RCC 7860 (cell line): ENCODE results near the gene GNAI3.

Source experiments
- DNase-seq: peaks from one replicate; pipeline ENCODE4 v3.0.0-alpha.2; 2015; ENCODE audit warnings: low spot score
- FAIRE-seq: peaks from 2 replicates; lab custom pipeline; 2012; peaks lifted over from hg19 to GRCh38; lab: Jason Lieb, UNC

Gene GNAI3

GRCh38 chr1:109543283-109543987 lies 5.0 kb upstream of the GNAI3 start:
- no peak for DNase-seq
- FAIRE-seq, result no peak

GRCh38 chr1:109543988-109544735 lies 4.3 kb upstream of the GNAI3 start:
- DNase-seq (no peak), FAIRE-seq (no peak)

- FAIRE-seq, result peak; percentile 87
- peak; percentile 78 for DNase-seq
Observed at GRCh38 chr1:109546311-109547109, 1.9 kb upstream of the GNAI3 start.

- DNase-seq (no peak), FAIRE-seq (no peak)
Observed at GRCh38 chr1:109547463-109548320, 723 bp upstream of the GNAI3 start.

GRCh38 chr1:109556563-109556962 lies 8.1 kb downstream of the GNAI3 start:
- DNase-seq, result no peak
- no peak for FAIRE-seq

- FAIRE-seq, result no peak
Observed at GRCh38 chr1:109557520-109557919, 9.1 kb downstream of the GNAI3 start.

GRCh38 chr1:109559995-109560394 lies 11.6 kb downstream of the GNAI3 start:
- DNase-seq (no peak), FAIRE-seq (peak; percentile 41)

More at GRCh38 chr1:109557520-109557919, 9.1 kb downstream of the GNAI3 start:
- no peak for DNase-seq

GRCh38 chr1:109564194-109564878 lies 15.9 kb downstream of the GNAI3 start:
- FAIRE-seq (peak; percentile 45), DNase-seq (peak; percentile 38)

- DNase-seq, result no peak
- FAIRE-seq, result no peak
Observed at GRCh38 chr1:109565241-109565640, 16.8 kb downstream of the GNAI3 start.

GRCh38 chr1:109566982-109567381 lies 18.6 kb downstream of the GNAI3 start:
- no peak for FAIRE-seq
- DNase-seq, result no peak

- FAIRE-seq, result peak; percentile 49
- DNase-seq, result no peak
Observed at GRCh38 chr1:109567877-109568672, 19.7 kb downstream of the GNAI3 start.

GRCh38 chr1:109569323-109569722 lies 20.9 kb downstream of the GNAI3 start:
- no peak for DNase-seq
- FAIRE-seq, result no peak

GRCh38 chr1:109570414-109570813 lies 22.0 kb downstream of the GNAI3 start:
- DNase-seq (no peak), FAIRE-seq (no peak)

GRCh38 chr1:109573785-109574184 lies 25.4 kb downstream of the GNAI3 start:
- DNase-seq, result no peak
- no peak for FAIRE-seq

GRCh38 chr1:109578947-109579443 lies 30.6 kb downstream of the GNAI3 start:
- FAIRE-seq, result no peak
- DNase-seq, result no peak

GRCh38 chr1:109579491-109579890 lies 31.1 kb downstream of the GNAI3 start:
- FAIRE-seq (no peak), DNase-seq (no peak)

- no peak for FAIRE-seq
- DNase-seq, result no peak
Observed at GRCh38 chr1:109582021-109582420, 33.6 kb downstream of the GNAI3 start.

GRCh38 chr1:109584766-109585165 lies 36.4 kb downstream of the GNAI3 start:
- FAIRE-seq (no peak), DNase-seq (no peak)

- FAIRE-seq (no peak), DNase-seq (no peak)
Observed at GRCh38 chr1:109586055-109586454, 37.6 kb downstream of the GNAI3 start.
